ENCODE measurements around the gene KLC1.
"Not testable (repeated sequence)": the region's sequence is repeated elsewhere in the genome, so short reads cannot be mapped to it uniquely, and the experiment has no call there.

Gene KLC1

DNA sequence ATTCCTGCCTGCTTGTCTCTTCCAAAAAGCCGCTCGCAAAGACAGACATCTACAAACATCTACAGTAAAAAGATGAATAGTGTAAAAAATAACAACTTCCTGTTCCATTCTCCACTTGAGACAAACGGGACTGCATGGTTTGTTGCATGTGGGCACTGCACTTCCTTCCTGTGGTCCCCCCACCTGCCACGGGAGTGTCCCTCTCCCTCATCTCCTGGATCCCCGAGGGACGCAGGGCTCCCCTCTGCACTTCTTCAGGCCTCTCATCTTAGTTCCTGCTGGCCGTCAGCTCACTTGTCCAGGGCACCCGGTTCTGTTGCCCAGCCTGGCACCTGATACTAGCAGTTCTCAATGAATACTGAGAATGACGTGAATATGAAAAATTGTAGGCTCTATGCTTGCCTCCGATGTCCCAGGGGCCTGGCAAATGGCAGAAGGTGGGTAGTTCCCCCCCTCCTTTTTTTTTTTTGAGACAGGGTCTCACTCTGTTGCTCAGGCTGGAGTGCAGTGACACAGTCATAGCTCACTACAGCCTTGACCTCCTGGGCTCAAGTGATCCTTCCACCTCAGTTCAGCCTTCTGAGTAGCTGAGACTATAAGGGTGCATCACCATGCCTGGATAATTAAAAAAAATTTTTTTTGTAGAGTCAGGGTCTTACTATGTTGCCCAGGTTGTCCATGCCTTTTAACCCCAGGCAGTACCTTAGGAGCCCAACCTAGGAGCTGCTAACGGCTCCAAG, 3.5 kb upstream of the KLC1 start:
- peak; percentile 31 to 46 for DNase-seq

DNA sequence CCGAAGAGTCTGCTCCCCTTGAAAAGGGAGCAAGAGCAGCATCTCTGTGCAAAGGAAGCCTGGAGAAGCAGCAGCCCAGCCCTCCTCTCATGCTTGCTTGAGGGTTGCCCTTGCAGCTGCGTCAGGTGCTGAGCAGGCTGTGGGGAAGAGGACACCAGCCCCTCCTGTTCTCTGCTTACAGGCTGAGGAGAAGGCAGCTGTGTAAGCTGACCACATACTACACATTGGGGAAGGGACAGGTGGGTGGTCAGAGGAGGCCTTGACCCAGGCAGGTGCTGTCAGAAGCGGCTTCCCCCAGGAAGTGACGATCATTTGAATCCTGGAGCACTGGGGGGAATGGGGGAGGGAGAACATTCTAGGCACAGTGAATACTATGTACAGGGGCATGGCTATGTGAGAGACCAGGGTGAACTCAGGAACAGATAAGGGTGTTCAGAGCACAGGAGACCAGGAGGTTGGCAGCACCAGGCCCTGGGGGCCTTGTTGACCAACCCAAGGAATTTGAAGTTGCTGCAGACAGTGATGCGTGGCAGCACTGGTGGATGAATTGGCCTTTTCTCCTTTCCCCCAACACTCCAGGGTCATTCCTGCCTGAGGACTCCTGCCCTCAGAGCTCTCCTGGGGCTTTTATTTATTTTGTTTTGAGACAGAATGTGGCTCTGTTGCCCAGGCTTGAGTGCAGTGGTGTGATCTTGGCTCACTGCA, 2.7 kb upstream of the KLC1 start:
- DNase-seq = no peak

DNA sequence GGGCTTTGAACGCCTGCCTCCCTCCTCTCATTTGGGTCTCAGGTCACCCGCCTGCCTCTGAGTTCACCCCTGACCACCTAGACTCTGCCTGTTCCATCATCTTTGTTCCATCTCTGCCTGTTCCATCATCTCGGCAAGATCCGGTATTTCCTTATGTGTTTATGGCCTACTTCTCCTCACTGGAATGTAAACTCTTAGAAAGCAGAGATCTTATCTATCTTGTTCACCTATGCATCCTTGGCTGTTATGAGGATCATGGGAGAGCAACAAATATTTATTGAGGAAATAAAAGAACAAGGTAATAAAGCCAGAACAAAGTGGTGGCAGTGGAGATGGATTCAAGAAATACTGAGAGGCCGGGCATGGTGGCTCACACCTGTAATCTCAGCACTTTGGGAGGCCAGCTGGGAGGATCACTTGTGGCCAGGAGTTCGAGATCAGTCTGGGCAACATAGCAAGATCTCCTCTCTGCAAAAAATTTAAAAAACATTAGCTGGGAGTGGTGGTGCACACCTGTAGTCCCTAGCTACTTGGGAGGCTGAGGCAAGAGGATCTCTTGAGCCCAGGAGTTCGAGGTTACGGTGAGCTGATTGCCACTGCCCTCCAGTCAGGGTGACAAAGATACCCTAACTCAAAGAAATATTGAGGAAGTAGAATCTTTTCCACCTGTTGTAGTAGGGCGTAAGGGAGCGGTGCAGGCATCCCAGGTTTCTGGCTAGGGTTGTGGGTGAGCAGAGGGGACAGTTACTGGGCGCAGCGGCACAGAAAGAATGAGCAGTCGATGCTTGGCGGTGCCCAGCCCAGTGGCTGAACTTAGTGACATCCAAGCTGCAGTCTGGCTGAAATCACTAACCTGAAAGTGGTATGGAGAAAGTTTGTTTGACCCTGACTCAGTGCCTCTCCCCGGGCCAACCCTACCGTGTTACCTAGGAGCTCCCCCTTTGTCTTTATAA, 1.7 kb upstream of the KLC1 start:
- DNase-seq = no peak

DNA sequence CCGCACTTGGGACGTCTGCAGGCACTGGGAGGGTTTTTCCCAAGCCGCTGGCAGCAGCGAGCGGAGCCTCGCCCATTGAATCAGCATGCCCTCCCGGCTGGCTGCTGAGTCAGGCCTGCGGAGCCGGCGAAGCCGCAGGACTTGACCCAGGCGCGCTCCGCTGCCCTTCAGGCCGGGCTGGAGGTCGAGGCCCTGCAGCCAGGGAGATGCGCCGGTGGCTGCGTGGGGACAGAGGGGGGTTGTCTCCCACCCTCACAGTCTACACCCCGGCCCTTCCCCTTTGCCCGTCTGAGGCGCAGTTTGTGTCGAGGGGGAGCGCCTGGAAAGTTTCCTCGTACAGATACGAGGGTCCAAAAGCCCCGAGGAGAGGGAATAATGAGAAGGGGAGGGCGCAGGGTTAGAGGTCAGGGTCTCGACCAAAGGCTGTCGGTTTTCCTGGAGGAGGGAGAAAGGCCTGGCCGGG, 759 bp upstream of the KLC1 start:
- peak; percentile 19 to 72 for DNase-seq

DNA sequence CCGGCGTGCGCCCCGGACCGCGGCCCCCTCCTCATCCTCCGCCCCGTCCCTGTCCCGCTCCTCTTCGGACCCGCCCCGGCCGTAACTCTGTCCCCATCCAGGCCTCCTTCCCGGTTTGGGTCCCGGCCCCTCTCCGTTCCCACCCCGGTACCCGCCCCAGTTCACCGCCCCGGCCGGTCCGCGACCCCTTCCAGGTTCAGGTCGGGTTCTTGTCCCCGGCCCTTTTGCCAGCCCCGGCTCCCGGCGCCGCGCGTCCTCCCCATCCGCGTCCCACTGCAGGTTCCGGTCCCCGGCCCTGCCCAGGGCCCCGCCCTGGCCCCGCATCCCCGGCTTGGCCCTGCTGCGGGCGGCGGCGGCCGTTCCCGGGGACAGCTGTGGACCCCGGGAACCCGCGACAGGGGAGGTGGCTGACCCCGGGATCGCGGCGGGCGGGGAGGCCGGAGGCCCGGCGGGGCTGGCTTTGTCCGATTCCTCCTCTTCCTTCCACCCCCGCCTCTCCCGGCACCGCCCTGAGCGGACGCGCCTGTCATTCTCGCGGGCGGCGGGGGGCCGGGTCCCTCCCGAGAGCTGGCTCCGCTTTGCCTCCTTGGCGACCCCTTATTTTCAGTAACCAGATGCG, 601 bp downstream of the KLC1 start:
- DNase-seq = peak; percentile 37 to 45

DNA sequence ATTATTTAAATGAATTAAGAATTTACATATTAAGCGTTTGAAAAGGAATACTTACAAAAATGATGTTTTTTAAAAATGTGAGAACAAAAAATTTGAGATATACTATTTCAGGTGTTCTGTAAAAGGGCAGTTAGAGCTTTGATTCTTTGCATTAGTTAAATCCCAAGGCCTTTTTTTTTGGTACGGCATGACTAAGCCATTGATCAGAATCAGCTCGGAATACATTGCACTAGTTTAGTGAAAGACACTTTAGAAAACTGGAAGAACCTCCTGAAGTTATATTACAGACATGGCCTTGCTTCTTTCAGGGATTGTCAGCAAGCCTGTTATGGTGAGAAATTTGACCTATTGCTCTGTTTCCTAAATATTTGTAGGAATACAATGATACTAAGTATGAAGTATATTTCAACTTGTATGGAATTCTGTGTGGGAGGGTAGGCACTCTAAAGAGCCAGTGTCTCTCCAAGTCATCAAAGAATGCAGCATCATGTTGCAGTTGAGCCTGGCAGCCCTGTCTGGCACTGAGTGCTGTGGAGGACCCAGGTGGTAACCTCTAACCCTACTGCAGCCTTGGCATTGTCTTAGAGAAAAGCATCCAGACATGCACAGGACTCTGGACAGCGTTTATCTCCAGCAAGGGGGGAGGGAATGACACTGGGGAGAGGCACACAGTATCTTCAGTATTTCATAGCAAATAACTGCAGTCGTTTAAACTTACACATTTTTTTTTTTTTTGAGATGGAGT, 1.5 kb downstream of the KLC1 start:
- no peak for DNase-seq

DNA sequence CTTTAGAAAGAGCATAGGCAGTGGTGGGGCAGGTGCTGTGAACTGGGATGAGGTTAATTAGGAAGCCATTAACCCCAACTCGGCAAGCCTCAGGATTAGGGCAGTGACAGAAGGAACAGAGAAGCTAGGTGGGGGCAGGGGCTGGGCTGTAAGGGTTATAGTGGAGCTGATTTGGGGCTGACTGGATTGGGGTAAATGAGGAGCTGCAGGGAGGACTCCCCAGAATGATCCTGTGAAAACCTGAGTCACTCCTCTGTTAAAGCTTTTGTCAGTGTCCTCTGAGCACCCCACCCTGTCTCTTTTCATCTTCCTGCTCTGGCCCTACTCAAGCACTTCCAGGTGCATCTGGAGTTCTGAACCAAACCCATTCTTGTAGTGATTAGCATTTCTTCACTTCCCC, 4.4 kb downstream of the KLC1 start:
- DNase-seq = no peak

- no peak for DNase-seq
These were observed 5.1 kb downstream of the KLC1 start for GRCh38 chr14:103634156-103634555.

GRCh38 chr14:103638594-103638993, 9.6 kb downstream of the KLC1 start:
- DNase-seq = no peak

GRCh38 chr14:103641161-103641560, 12.2 kb downstream of the KLC1 start:
- no peak for DNase-seq

DNA sequence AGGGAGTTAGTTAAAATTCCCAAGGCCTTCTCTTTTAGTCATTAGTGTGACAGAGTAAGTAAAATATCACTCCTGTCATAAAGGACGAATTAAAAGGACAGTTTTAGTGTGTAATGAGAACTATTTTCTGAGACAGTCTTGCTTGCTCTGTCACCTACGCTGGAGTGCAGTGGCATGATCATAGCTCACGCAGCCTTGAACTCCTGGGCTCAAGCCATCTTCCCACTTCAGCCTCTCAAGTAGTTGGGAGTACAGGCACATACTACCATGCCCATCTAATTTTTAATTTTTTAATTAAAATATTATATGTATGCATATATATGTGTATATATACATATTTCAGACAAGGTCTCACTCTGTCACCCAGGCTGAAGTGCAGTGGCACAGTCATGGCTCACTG, 17.2 kb downstream of the KLC1 start:
- no peak for DNase-seq

- DNase-seq = no peak
These were observed 20.0 kb downstream of the KLC1 start for GRCh38 chr14:103649001-103649400.

- no peak for DNase-seq
These were observed 21.2 kb downstream of the KLC1 start for GRCh38 chr14:103650213-103650612.

DNA sequence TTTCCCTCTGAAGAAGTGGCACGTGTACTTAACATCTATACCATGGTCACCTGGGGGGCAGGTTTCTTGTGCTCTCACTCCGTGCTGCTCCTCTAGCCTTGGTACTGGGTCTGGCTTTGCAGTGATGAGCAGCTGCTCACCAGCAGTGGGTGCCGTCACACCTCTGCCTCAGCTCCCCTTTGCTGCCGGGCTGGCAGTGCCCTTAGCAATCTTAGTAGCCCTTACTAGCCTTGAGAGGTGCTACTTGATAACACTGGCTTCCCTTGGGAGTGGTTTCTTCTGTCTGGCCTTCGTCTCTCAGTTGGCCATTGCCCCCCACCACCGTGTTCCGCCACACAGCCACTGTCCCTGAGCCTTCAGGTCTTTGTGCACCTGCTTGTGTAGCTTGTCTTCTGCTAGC, 22.6 kb downstream of the KLC1 start:
- no peak for DNase-seq

- DNase-seq = no peak
These were observed 23.8 kb downstream of the KLC1 start for GRCh38 chr14:103652806-103653205.

DNA sequence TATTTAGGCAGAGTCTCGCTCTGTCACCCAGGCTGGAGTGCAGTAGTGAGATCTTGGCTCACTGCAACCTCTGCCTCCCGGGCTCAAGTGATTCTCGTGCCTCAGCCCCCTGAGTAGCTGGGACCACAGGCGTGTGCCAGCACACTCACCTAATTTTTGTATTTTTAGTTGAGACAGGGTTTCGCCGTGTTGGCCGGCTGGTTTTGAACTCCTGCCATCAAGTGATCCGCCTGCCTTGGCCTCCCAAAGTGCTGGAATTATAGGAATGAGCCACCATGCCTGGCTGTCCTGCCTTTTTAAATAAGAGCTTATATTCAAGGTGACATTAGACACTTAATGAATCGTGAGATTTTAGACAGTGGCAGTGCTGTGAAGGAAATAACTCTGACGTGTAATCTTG, 24.3 kb downstream of the KLC1 start:
- DNase-seq = not testable (repeated sequence)

- DNase-seq = no peak
These were observed 24.8 kb downstream of the KLC1 start for GRCh38 chr14:103653805-103654204.

DNA sequence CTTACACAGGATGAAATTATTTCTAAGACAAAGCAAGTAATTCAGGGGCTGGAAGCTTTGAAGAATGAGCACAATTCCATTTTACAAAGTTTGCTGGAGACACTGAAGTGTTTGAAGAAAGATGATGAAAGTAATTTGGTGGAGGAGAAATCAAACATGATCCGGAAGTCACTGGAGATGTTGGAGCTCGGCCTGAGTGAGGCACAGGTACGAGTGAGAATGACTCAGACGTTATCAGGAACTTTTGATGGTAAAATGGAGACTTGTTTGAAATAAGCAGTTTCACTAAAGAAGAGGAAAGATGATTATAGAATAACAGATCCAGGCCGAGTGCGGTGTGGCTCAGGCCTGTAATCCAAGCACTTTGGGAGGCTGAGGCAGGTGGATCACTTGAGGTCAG, 25.6 kb downstream of the KLC1 start:
- no peak for DNase-seq

DNA sequence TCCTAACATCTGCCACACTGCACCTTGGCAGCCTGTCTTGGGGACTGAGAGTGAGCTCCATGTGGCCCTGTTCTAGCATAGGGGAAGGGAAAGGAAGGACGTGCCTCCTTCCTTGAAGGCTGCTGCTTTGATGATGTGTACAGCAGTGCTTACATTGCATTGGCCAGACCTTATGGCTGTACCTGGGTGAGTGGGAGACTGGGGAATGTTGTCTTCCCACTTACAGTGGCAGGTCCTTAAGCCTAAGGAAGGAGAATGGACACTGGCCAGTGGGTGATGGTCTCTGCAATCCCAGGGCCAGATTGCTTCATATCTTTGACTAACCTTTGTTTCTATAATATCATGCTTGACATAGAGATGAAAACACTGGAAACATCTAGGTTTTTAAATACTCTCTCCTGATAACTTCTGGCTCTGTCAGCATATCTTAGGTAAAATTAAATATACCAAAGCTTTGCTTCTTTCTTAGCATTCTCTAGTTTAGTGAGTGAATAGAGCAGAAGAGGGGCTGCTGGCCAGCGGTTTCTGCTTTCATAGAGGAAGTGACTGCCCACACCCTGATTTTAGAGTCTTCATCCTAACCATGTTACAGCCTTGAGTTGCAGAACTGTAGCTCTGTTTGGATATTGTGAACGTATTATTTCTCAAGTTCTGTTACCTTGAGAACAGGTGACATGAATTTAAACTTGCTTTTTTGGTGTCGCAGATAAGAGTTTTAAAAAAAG, 27.2 kb downstream of the KLC1 start:
- no peak for DNase-seq

DNA sequence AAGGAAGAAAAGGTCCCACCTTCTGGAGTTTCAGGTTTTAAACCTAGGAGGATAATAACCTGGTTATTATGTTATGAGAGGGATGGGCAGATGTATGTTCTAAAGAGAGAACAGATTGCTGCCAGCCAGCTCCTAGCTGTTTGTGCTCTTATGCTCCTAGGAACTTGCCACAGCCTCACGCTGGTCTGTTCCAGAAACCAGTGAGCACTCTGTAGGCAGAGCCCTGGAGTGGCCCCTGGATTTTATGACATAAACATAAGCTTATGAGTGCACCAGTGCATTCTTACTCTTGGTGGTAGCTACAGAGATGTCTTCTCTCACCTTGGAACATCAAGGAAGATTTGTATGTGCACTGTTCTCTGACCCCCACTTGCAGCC, 27.7 kb downstream of the KLC1 start:
- DNase-seq = no peak

DNA sequence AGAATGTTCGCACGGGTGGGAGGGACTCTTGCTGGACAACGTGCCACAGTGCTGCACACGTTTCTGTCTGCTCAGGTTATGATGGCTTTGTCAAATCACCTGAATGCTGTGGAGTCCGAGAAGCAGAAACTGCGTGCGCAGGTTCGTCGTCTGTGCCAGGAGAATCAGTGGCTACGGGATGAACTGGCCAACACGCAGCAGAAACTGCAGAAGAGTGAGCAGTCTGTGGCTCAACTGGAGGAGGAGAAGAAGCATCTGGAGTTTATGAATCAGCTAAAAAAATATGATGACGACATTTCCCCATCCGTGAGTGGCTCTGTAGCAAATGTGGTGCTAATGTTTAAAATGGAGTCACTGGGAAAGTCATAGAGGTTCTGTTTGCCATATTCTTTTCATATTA, 28.5 kb downstream of the KLC1 start:
- no peak for DNase-seq

- DNase-seq = no peak
These were observed 30.6 kb downstream of the KLC1 start for GRCh38 chr14:103659631-103660030.

Measured in CD4-positive, alpha-beta T cell treated with Interleukin-1 beta for 1 hour (primary cell).